Neural progenitor cell (in vitro differentiated cells): Measurements from ENCODE around the gene TMIE. TPM values are rescaled to one million over a fixed set of nuclear protein-coding genes. Genes with fewer than 3 reads are reported as not detected.
A peak's percentile ranks its signal among the peaks of the same experiment; 100 is the strongest.

Experiments used
- DNase-seq: peaks from one replicate; pipeline ENCODE4 v3.0.0-alpha.2; 2016; ENCODE audit warnings: low spot score
- H2AFZ ChIP-seq: fragments of 200-600 bp; sonication (generic); replicated peaks from 2 replicates; pipeline ENCODE4 v1.6.1; 2016; ENCODE audit warnings: antibody characterized with exemption
- H3F3A ChIP-seq: fragments of 200-600 bp; sonication (generic); 2 replicates; pipeline ENCODE4 v1.6.1; 2016; ENCODE audit warnings: antibody characterized with exemption, low read depth
- H3K27ac ChIP-seq: fragments of 200-600 bp; sonication (generic); 2 replicates; pipeline ENCODE4 v1.5.1; 2016; ENCODE audit warnings: mild to moderate bottlenecking
- H3K27me3 ChIP-seq: fragments of 200-600 bp; sonication (generic); 2 replicates; pipeline ENCODE4 v1.6.1; 2016; ENCODE audit warnings: mild to moderate bottlenecking, moderate library complexity
- H3K36me3 ChIP-seq: fragments of 200-600 bp; sonication (generic); 2 replicates; pipeline ENCODE4 v1.5.1; 2016
- H3K4me1 ChIP-seq: fragments of 200-600 bp; sonication (generic); 2 replicates; pipeline ENCODE4 v1.6.1; 2016; ENCODE audit warnings: mixed run types
- H3K4me2 ChIP-seq: fragments of 200-600 bp; sonication (generic); 2 replicates; pipeline ENCODE4 v1.6.1; 2016
- H3K4me3 ChIP-seq: fragments of 200-600 bp; sonication (generic); 2 replicates; pipeline ENCODE4 v1.5.1; 2016
- H3K79me2 ChIP-seq: fragments of 200-600 bp; sonication (generic); 2 replicates; pipeline ENCODE4 v1.6.1; 2016; ENCODE audit warnings: low read depth
- H3K9ac ChIP-seq: fragments of 200-600 bp; sonication (generic); 2 replicates; pipeline ENCODE4 v1.6.1; 2016
- H3K9me3 ChIP-seq: fragments of 200-600 bp; sonication (generic); 2 replicates; pipeline ENCODE4 v1.5.1; 2016; ENCODE audit warnings: low read depth
- H4K20me1 ChIP-seq: fragments of 200-600 bp; sonication (generic); 2 replicates; pipeline ENCODE4 v1.6.1; 2016; ENCODE audit warnings: low read depth
- H3K27ac Mint-ChIP-seq: 3 replicates; pipeline ENCODE4 v1.8.0; 2021; ENCODE audit warnings: mixed read lengths
- H3K27me3 Mint-ChIP-seq: 2 replicates; pipeline ENCODE4 v1.8.0; 2022; ENCODE audit warnings: low read depth, mild to moderate bottlenecking, inconsistent platforms, moderate library complexity, mixed read lengths; ENCODE audit not compliant: insufficient read depth
- H3K36me3 Mint-ChIP-seq: 3 replicates; pipeline ENCODE4 v1.8.0; 2021; ENCODE audit warnings: mixed read lengths
- H3K4me1 Mint-ChIP-seq: 3 replicates; pipeline ENCODE4 v1.8.0; 2021; ENCODE audit warnings: mixed read lengths
- H3K4me3 Mint-ChIP-seq: 3 replicates; pipeline ENCODE4 v1.8.0; 2021; ENCODE audit warnings: mild to moderate bottlenecking, moderate library complexity, mixed read lengths
- H3K9me3 Mint-ChIP-seq: 3 replicates; pipeline ENCODE4 v1.8.0; 2020; ENCODE audit warnings: mixed read lengths
- CTCF ChIP-seq: fragments of 200-600 bp; sonication (generic); IDR thresholded peaks from 2 replicates; pipeline ENCODE4 v1.5.1; 2017; ENCODE audit warnings: antibody characterized with exemption, mild to moderate bottlenecking
- EZH2 ChIP-seq: fragments of 200-600 bp; sonication (generic); IDR thresholded peaks from 2 replicates; pipeline ENCODE4 v1.6.1; 2017; ENCODE audit warnings: antibody characterized with exemption, mild to moderate bottlenecking, moderate library complexity
- EZH2phosphoT487 ChIP-seq: fragments of 200-600 bp; sonication (generic); IDR thresholded peaks from 2 replicates; pipeline ENCODE4 v1.6.1; 2017; ENCODE audit warnings: antibody characterized with exemption
- total RNA-seq: library from RNA; depleted of rRNA; stranded (reverse); fragments of >200 nt; gene quantifications from 2 replicates; pipeline ENCODE4 v1.2.3, GENCODE V29; 2015; ENCODE audit warnings: low replicate concordance

Gene TMIE
- total RNA-seq, 1 donor from 2014 or later: not detected

- TF ChIP-seq CTCF: no peak
- no peak for TF ChIP-seq EZH2
- TF ChIP-seq EZH2phosphoT487: no peak
- no peaks in the 10 kb centered on the region for H3K36me3 Mint-ChIP-seq
- Histone ChIP-seq H3K27me3 (no peaks in the 10 kb centered on the region), H3K9me3 (no peaks in the 10 kb centered on the region), H3F3A (no peaks in the 10 kb centered on the region), H3K4me2 (no peak overlapping the region), H2AFZ (no peak overlapping the region), H3K27ac (no peak overlapping the region), H3K36me3 (no peaks in the 10 kb centered on the region), H3K4me1 (no peaks in the 10 kb centered on the region), H4K20me1 (no peaks in the 10 kb centered on the region), H3K79me2 (no peaks in the 10 kb centered on the region), H3K4me3 (no peak overlapping the region), H3K9ac (no peak overlapping the region)
- no peak overlapping the region for H3K4me3 Mint-ChIP-seq
- peaks cover 3% of the 10 kb centered on the region for H3K27me3 Mint-ChIP-seq
- DNase-seq: no peak
- H3K4me1 Mint-ChIP-seq: peaks cover 10% of the 10 kb centered on the region
- no peaks in the 10 kb centered on the region for H3K9me3 Mint-ChIP-seq
- no peak overlapping the region for H3K27ac Mint-ChIP-seq
Observed at GRCh38 chr3:46672349-46672695, 28.9 kb upstream of the TMIE start.

- Histone ChIP-seq H3K27me3 (no peaks in the 10 kb centered on the region), H3K4me2 (no peak overlapping the region), H3K79me2 (no peaks in the 10 kb centered on the region), H3K36me3 (no peaks in the 10 kb centered on the region), H3K4me3 (no peak overlapping the region), H3K4me1 (no peaks in the 10 kb centered on the region), H4K20me1 (no peaks in the 10 kb centered on the region), H3K27ac (no peak overlapping the region), H3F3A (no peaks in the 10 kb centered on the region), H3K9me3 (no peaks in the 10 kb centered on the region), H3K9ac (no peak overlapping the region), H2AFZ (no peak overlapping the region)
- TF ChIP-seq CTCF: no peak
- DNase-seq: no peak
- Mint-ChIP-seq H3K27ac (peak overlapping the region; percentile 86), H3K4me3 (no peak overlapping the region), H3K27me3 (peaks cover 5% of the 10 kb centered on the region), H3K36me3 (no peaks in the 10 kb centered on the region), H3K9me3 (no peaks in the 10 kb centered on the region), H3K4me1 (peaks cover 14% of the 10 kb centered on the region)
Observed at GRCh38 chr3:46673151-46674030, 27.8 kb upstream of the TMIE start.

GRCh38 chr3:46674031-46674845 is 27.0 kb upstream of the TMIE start:
- TF ChIP-seq CTCF: peak; percentile 21
- no peak for TF ChIP-seq EZH2phosphoT487
- Histone ChIP-seq H3K36me3 (no peaks in the 10 kb centered on the region), H3K4me2 (no peak overlapping the region), H3K79me2 (no peaks in the 10 kb centered on the region), H3K27me3 (no peaks in the 10 kb centered on the region), H3K4me1 (no peaks in the 10 kb centered on the region), H3K27ac (no peak overlapping the region), H3F3A (no peaks in the 10 kb centered on the region), H3K9ac (no peak overlapping the region), H4K20me1 (no peaks in the 10 kb centered on the region), H2AFZ (no peak overlapping the region), H3K4me3 (no peak overlapping the region), H3K9me3 (no peaks in the 10 kb centered on the region)
- no peak overlapping the region for H3K4me3 Mint-ChIP-seq
- DNase-seq: no peak
- no peaks in the 10 kb centered on the region for H3K36me3 Mint-ChIP-seq
- H3K9me3 Mint-ChIP-seq: no peaks in the 10 kb centered on the region
- peaks cover 5% of the 10 kb centered on the region for H3K27me3 Mint-ChIP-seq
- H3K27ac Mint-ChIP-seq: no peak overlapping the region
- H3K4me1 Mint-ChIP-seq: peaks cover 14% of the 10 kb centered on the region
